ENCODE results near the gene RGS7BP.

The RGS7BP gene

DNA sequence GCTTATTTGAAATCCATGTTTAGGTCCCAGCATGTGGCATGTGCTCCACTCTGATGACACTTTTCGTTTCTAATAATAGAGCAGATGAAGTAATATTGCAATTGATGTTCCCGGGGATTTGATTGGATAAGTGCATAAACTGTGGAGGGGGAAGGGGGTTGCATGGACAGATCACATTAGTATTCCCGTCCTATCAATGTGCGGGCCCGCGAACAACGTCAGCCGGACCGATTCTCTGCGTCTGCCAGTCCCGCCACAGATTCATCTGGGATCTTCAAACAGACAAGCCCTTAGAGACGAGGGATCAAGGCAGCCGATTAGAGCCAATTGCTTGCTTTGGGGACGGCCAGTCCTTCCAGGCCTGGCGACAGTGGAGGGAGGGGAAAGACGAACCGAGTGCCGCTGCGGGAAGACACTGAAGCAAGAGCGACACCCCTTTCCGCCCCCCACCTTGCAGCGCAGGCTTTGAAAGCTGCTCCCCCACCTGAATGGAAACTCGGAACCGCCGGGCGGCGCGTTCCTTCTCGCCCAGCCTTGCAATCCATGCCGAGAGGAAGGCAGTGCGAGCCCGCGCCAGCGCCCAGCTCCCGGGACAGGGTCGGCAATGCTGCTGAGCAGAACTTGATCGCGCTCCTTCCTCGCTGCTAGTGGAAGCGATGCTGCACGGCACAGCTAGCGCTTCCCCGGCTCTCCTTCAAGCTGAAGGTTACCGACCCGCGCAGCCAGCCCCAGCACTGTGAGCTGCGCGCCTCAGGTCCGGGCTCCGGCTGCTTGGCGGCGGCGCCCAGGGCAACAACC is at the start of gene RGS7BP:
TSS of gene RGS7BP (plus strand) at position 247 of the 798 bp plus-strand sequence. CDS start 610 bp downstream, outside the sequence.
- Histone ChIP-seq H3K79me2 (ENCODE audit: insufficient read depth, low read depth) (no peaks in the 10 kb centered on the region), H3K4me1 (ENCODE audit: low read depth, poor library complexity, severe bottlenecking) (no peaks in the 10 kb centered on the region), H2AFZ (ENCODE audit: low read depth) (no peak within 1 kb of the TSS), H3K9ac (no peak within 1 kb of the TSS), H3K4me2 (no peak within 1 kb of the TSS), H3K36me3 (ENCODE audit: insufficient read depth) (no peaks in the 10 kb centered on the region), H3K27me3 (ENCODE audit: insufficient read depth, low read depth) (no peaks in the 10 kb centered on the region), H3K27ac (no peak within 1 kb of the TSS), H3K4me3 (IDR thresholded peaks at IDR 0.05; ENCODE audit: insufficient read depth, low read depth, low read length) (no peak within 1 kb of the TSS), H4K20me1 (ENCODE audit: insufficient read depth) (no peaks in the 10 kb centered on the region)
- TF ChIP-seq CTCF (conservative IDR thresholded peaks at IDR 0.05; ENCODE audit: low read depth, low read length), result no peak

- Histone ChIP-seq H3K4me1 (ENCODE audit: low read depth, poor library complexity, severe bottlenecking) (no peaks in the 10 kb centered on the region), H2AFZ (ENCODE audit: low read depth) (no peak overlapping the region), H3K36me3 (ENCODE audit: insufficient read depth) (no peaks in the 10 kb centered on the region), H3K27ac (no peak overlapping the region), H3K4me2 (no peak overlapping the region), H3K4me3 (IDR thresholded peaks at IDR 0.05; ENCODE audit: insufficient read depth, low read depth, low read length) (no peak overlapping the region), H3K79me2 (ENCODE audit: insufficient read depth, low read depth) (no peaks in the 10 kb centered on the region), H4K20me1 (ENCODE audit: insufficient read depth) (no peaks in the 10 kb centered on the region), H3K27me3 (ENCODE audit: insufficient read depth, low read depth) (no peaks in the 10 kb centered on the region), H3K9ac (no peak overlapping the region)
- no peak for TF ChIP-seq CTCF (conservative IDR thresholded peaks at IDR 0.05; ENCODE audit: low read depth, low read length)
These were observed 48.0 kb upstream of the RGS7BP start for GRCh38 chr5:64457846-64458245.

GRCh38 chr5:64458948-64459347 is 46.9 kb upstream of the RGS7BP start:
- H2AFZ ChIP-seq (ENCODE audit: low read depth), result no peak overlapping the region
- no peaks in the 10 kb centered on the region for H3K36me3 ChIP-seq (ENCODE audit: insufficient read depth)
- H3K79me2 ChIP-seq (ENCODE audit: insufficient read depth, low read depth), result no peaks in the 10 kb centered on the region
- H3K4me2 ChIP-seq, result no peak overlapping the region
- H3K9ac ChIP-seq, result no peak overlapping the region
- no peak overlapping the region for H3K27ac ChIP-seq
- H3K4me3 ChIP-seq (IDR thresholded peaks at IDR 0.05; ENCODE audit: insufficient read depth, low read depth, low read length), result no peak overlapping the region
- TF ChIP-seq CTCF (conservative IDR thresholded peaks at IDR 0.05; ENCODE audit: low read depth, low read length), result no peak
- no peaks in the 10 kb centered on the region for H3K4me1 ChIP-seq (ENCODE audit: low read depth, poor library complexity, severe bottlenecking)
- H3K27me3 ChIP-seq (ENCODE audit: insufficient read depth, low read depth), result no peaks in the 10 kb centered on the region
- no peaks in the 10 kb centered on the region for H4K20me1 ChIP-seq (ENCODE audit: insufficient read depth)

DNA sequence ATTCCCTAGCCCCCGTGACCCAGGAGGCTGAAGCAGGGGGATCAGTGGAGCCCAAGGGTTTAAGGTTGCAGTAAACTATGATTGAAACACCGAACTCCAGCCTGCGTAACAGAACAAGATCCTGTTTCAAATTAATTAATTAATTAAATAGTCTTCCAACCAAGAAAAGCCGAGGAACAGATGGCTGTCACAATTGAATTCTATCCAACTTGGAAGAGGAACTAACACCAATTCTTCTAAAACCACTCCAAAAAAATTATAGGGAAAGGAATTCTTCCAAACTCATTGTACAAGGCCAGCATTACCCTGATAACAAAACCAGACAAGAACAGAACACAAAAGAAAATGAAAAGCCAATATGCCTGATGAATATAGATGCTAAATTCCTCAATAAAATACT is 43.4 kb upstream of the RGS7BP start:
- Histone ChIP-seq H3K27ac (no peak overlapping the region), H3K4me2 (no peak overlapping the region), H3K9ac (no peak overlapping the region), H4K20me1 (ENCODE audit: insufficient read depth) (no peaks in the 10 kb centered on the region), H2AFZ (ENCODE audit: low read depth) (no peak overlapping the region), H3K4me1 (ENCODE audit: low read depth, poor library complexity, severe bottlenecking) (no peaks in the 10 kb centered on the region), H3K36me3 (ENCODE audit: insufficient read depth) (no peaks in the 10 kb centered on the region), H3K79me2 (ENCODE audit: insufficient read depth, low read depth) (no peaks in the 10 kb centered on the region), H3K4me3 (IDR thresholded peaks at IDR 0.05; ENCODE audit: insufficient read depth, low read depth, low read length) (no peak overlapping the region), H3K27me3 (ENCODE audit: insufficient read depth, low read depth) (no peaks in the 10 kb centered on the region)
- no peak for TF ChIP-seq CTCF (conservative IDR thresholded peaks at IDR 0.05; ENCODE audit: low read depth, low read length)

Measured in KMS-11 (cell line).